Smooth muscle cell (in vitro differentiated cells): Measurements from ENCODE around the gene GAMT. TPM values are rescaled to one million over a fixed set of nuclear protein-coding genes. Genes with fewer than 3 reads are reported as not detected.

Source experiments
- DNase-seq: peaks from one replicate; lab custom pipeline; 2025; ENCODE audit not compliant: unreplicated experiment; lab: John Stamatoyannopoulos, UW
- H2AFZ ChIP-seq: fragments of 200-600 bp; sonication (generic); 2 replicates; pipeline ENCODE4 v1.6.0; 2016; ENCODE audit warnings: antibody characterized with exemption, low read depth, mild to moderate bottlenecking
- H3F3A ChIP-seq: fragments of 200-600 bp; sonication (generic); 2 replicates; pipeline ENCODE4 v1.6.0; 2017; ENCODE audit warnings: antibody characterized with exemption, low read depth
- H3K27ac ChIP-seq: fragments of 200-600 bp; sonication (generic); 2 replicates; pipeline ENCODE4 v1.5.1; 2016; ENCODE audit warnings: low read depth, mild to moderate bottlenecking
- H3K27me3 ChIP-seq: fragments of 200-600 bp; sonication (generic); 2 replicates; pipeline ENCODE4 v1.6.1; 2016; ENCODE audit warnings: low read depth, mild to moderate bottlenecking
- H3K36me3 ChIP-seq: fragments of 200-600 bp; sonication (generic); 2 replicates; pipeline ENCODE4 v1.5.1; 2016; ENCODE audit warnings: low read depth
- H3K4me1 ChIP-seq: fragments of 200-600 bp; sonication (generic); 2 replicates; pipeline ENCODE4 v1.5.1; 2016; ENCODE audit warnings: low read depth
- H3K4me2 ChIP-seq: fragments of 200-600 bp; sonication (generic); 2 replicates; pipeline ENCODE4 v1.6.0; 2016; ENCODE audit warnings: mild to moderate bottlenecking
- H3K4me3 ChIP-seq: fragments of 200-600 bp; sonication (generic); 2 replicates; pipeline ENCODE4 v1.5.1; 2016; ENCODE audit warnings: mild to moderate bottlenecking
- H3K79me2 ChIP-seq: fragments of 200-600 bp; sonication (generic); 2 replicates; pipeline ENCODE4 v1.6.0; 2016; ENCODE audit warnings: low read depth, mild to moderate bottlenecking
- H3K9ac ChIP-seq: fragments of 200-600 bp; sonication (generic); 2 replicates; pipeline ENCODE4 v1.6.0; 2016; ENCODE audit warnings: low read depth
- H3K9me3 ChIP-seq: fragments of 200-600 bp; sonication (generic); replicated peaks from 2 replicates; pipeline ENCODE4 v1.5.1; 2016; ENCODE audit warnings: low read depth
- H4K20me1 ChIP-seq: fragments of 200-600 bp; sonication (generic); 2 replicates; pipeline ENCODE4 v1.6.0; 2016; ENCODE audit warnings: low read depth
- CTCF ChIP-seq: fragments of 200-600 bp; sonication (generic); IDR thresholded peaks from 2 replicates; pipeline ENCODE4 v1.5.1; 2017; ENCODE audit warnings: borderline replicate concordance, mild to moderate bottlenecking, antibody characterized with exemption; ENCODE audit not compliant: insufficient read depth, poor library complexity, severe bottlenecking
- WGBS: methylation state at CpG from one replicate; pipeline ENCODE4 v1.1.7; 2016; ENCODE audit warnings: low lambda C conversion rate; 5-methylcytosine and 5-hydroxymethylcytosine counted together
- polyA plus RNA-seq: library from polyadenylated mRNA; unstranded; fragments of >200 nt; fragmentation: Nextera tagmentation; extraction: Ambion mirVana; gene quantifications from 2 replicates; pipeline ENCODE4 v1.2.1, GENCODE V29; 2016
- total RNA-seq: library from RNA; depleted of rRNA; stranded (reverse); fragments of >200 nt; gene quantifications from 2 replicates; pipeline ENCODE4 v1.2.3, GENCODE V29; 2014

GAMT gene
- total and polyA plus RNA-seq, 2 experiments from 2014 or later: 22.3 to 35.2 TPM

GRCh38 chr19:1427221-1427920, 26.0 kb upstream of the GAMT start:
- Histone ChIP-seq H3K4me3 (no peak overlapping the region), H3K27ac (no peak overlapping the region), H2AFZ (no peak overlapping the region), H3K9ac (no peak overlapping the region), H3K36me3 (no peaks in the 10 kb centered on the region), H3F3A (no peaks in the 10 kb centered on the region), H3K27me3 (no peaks in the 10 kb centered on the region), H3K4me2 (no peak overlapping the region), H4K20me1 (peaks cover 81% of the 10 kb centered on the region), H3K79me2 (peaks cover 36% of the 10 kb centered on the region), H3K9me3 (no peaks in the 10 kb centered on the region), H3K4me1 (no peaks in the 10 kb centered on the region)
- WGBS: 95% methylated on average over 27 of the region's 27 CpGs
- no peak for DNase-seq
- no peak for TF ChIP-seq CTCF

GRCh38 chr19:1426736-1427135, 25.4 kb upstream of the GAMT start:
- Histone ChIP-seq H4K20me1 (peaks cover 85% of the 10 kb centered on the region), H2AFZ (no peak overlapping the region), H3F3A (no peaks in the 10 kb centered on the region), H3K4me1 (no peaks in the 10 kb centered on the region), H3K9me3 (no peaks in the 10 kb centered on the region), H3K4me2 (no peak overlapping the region), H3K27me3 (no peaks in the 10 kb centered on the region), H3K27ac (no peak overlapping the region), H3K36me3 (no peaks in the 10 kb centered on the region), H3K4me3 (no peak overlapping the region), H3K9ac (no peak overlapping the region), H3K79me2 (peaks cover 42% of the 10 kb centered on the region)
- no peak for TF ChIP-seq CTCF
- DNase-seq: no peak
- 95% methylated on average over 9 of the region's 9 CpGs for WGBS

- Histone ChIP-seq H3K27ac (no peak overlapping the region), H3K9me3 (no peaks in the 10 kb centered on the region), H3K4me2 (no peak overlapping the region), H3K27me3 (no peaks in the 10 kb centered on the region), H3K9ac (no peak overlapping the region), H2AFZ (no peak overlapping the region), H3K36me3 (no peaks in the 10 kb centered on the region), H3K4me3 (no peak overlapping the region), H4K20me1 (peaks cover 86% of the 10 kb centered on the region), H3K4me1 (no peaks in the 10 kb centered on the region), H3F3A (no peaks in the 10 kb centered on the region), H3K79me2 (peaks cover 48% of the 10 kb centered on the region)
- DNase-seq: no peak
- WGBS: 82% methylated on average over 14 of the region's 14 CpGs
- TF ChIP-seq CTCF: no peak
Observed at GRCh38 chr19:1425902-1426301, 24.6 kb upstream of the GAMT start.
